ENCODE measurements around the gene CPLX1.

GRCh38 chr4:845233-845835, 19.4 kb upstream of the CPLX1 start:
- TF ChIP-seq CTCF (IDR thresholded peaks at IDR 0.05), result no peak
- no peak for TF ChIP-seq POLR2AphosphoS5 (IDR thresholded peaks at IDR 0.05)
- no peak for TF ChIP-seq POLR2A (IDR thresholded peaks at IDR 0.05)

Data from gastroesophageal sphincter (tissue), 3 donors.